Measurements from ENCODE around the gene IGHMBP2. TPM values are rescaled to one million over a fixed set of nuclear protein-coding genes. Genes with fewer than 3 reads are reported as not detected.

Gene IGHMBP2
- total and polyA plus RNA-seq, 2 experiments from 2014 or later, result 14.3 to 27.7 TPM

GRCh38 chr11:68932358-68932757 lies 28.7 kb downstream of the IGHMBP2 start:
- no peaks in the 10 kb centered on the region for H3K4me1 ChIP-seq (ENCODE audit: insufficient read depth)
- peaks cover 5% of the 10 kb centered on the region for H3K27me3 Mint-ChIP-seq (ENCODE audit: insufficient read depth, low read depth, poor library complexity)
- H3K36me3 ChIP-seq (ENCODE audit: insufficient read depth), result peaks cover 4% of the 10 kb centered on the region; the same call in 1 of the 2 replicates
- DNase-seq (ENCODE audit: low spot score) (no peak), ATAC-seq (no peak)
- H3K9me3 Mint-ChIP-seq, result no peaks in the 10 kb centered on the region
- H3K79me2 ChIP-seq (replicated peaks; ENCODE audit: insufficient read depth), result no peaks in the 10 kb centered on the region
- H3K4me1 Mint-ChIP-seq, result no peaks in the 10 kb centered on the region
- H3K27me3 ChIP-seq (ENCODE audit: insufficient read depth), result no peaks in the 10 kb centered on the region
- no peak overlapping the region for H3K4me2 ChIP-seq
- no peaks in the 10 kb centered on the region for H3F3A ChIP-seq (replicated peaks; ENCODE audit: low read depth)
- H3K9me2 ChIP-seq (ENCODE audit: insufficient read depth), result no peaks in the 10 kb centered on the region
- peaks cover 3% of the 10 kb centered on the region; the same call in 1 of the 2 replicates for H4K20me1 ChIP-seq (replicated peaks; ENCODE audit: insufficient read depth)
- H3K4me3 ChIP-seq, result no peak overlapping the region
- peaks cover 37% of the 10 kb centered on the region for H3K36me3 Mint-ChIP-seq (ENCODE audit: low read depth)
- no peak overlapping the region for H3K4me3 Mint-ChIP-seq
- no peak overlapping the region for H3K27ac Mint-ChIP-seq
- no peak overlapping the region for H2AFZ ChIP-seq
- TF ChIP-seq ZNF114 (CRISPR knock-in tag; IDR thresholded peaks at IDR 0.05) (no peak), POLR2AphosphoS5 (IDR thresholded peaks at IDR 0.05; ENCODE audit: low read depth) (no peak), NANOG (IDR thresholded peaks at IDR 0.05; ENCODE audit: borderline replicate concordance) (no peak), CREB1 (CRISPR knock-in tag; IDR thresholded peaks at IDR 0.05; ENCODE audit: low read depth) (no peak), JUNB (IDR thresholded peaks at IDR 0.05; ENCODE audit: unreplicated experiment) (no peak), ETS1 (IDR thresholded peaks at IDR 0.05) (no peak), STAT1 (IDR thresholded peaks at IDR 0.05; ENCODE audit: unreplicated experiment) (no peak), CTCF (conservative IDR thresholded peaks at IDR 0.05; ENCODE audit: low read depth in 2 of 2) (no peak), ZNF462 (CRISPR knock-in tag; IDR thresholded peaks at IDR 0.05) (no peak), ZNF331 (CRISPR knock-in tag; IDR thresholded peaks at IDR 0.05; ENCODE audit: low read depth) (no peak), EZH2 (IDR thresholded peaks at IDR 0.05; ENCODE audit: low read depth, unreplicated experiment) (no peak), REST (IDR thresholded peaks at IDR 0.05; ENCODE audit: unreplicated experiment) (no peak), EZH2phosphoT487 (IDR thresholded peaks at IDR 0.05; ENCODE audit: unreplicated experiment) (no peak)
- H3K27ac ChIP-seq (ENCODE audit: low read depth), result no peak overlapping the region
